PC-3 (cell line): Measurements from ENCODE around the gene MPO. TPM values are rescaled to one million over a fixed set of nuclear protein-coding genes. Genes with fewer than 3 reads are reported as not detected.

ENCODE experiments used
- ATAC-seq: fragments of 200-7000 bp; cut with Tn5 transposase; 2 replicates; pipeline ENCODE4 v1.9.1; 2020; ENCODE audit warnings: mild to moderate bottlenecking, moderate library complexity
- BruUV-seq: library from RNA; stranded (reverse); fragments of 400-500 nt; replicated peaks from 2 replicates; lab custom pipeline; 2021; lab: Mats Ljungman, UMichigan
- CTCF ChIA-PET: fragments of 300-600 bp; sonication (Branson Sonifier 250); formaldehyde crosslinking; loops from one replicate; lab custom pipeline; 2022; ENCODE audit warnings: antibody characterized with exemption; lab: Charles Lee
- POLR2A ChIA-PET: fragments of 300-600 bp; sonication (Branson Sonifier 250); formaldehyde crosslinking; loops from one replicate; lab custom pipeline; 2022; ENCODE audit warnings: antibody characterized with exemption; ENCODE audit not compliant: unreplicated experiment; lab: Charles Lee
- DNase-seq: peaks from one replicate; pipeline ENCODE4 v3.0.0-alpha.2; 2015
- H2AFZ ChIP-seq: fragments of 300-600 bp; sonication (generic); 2 replicates; pipeline ENCODE4 v1.6.0; 2016; ENCODE audit warnings: antibody characterized with exemption, low read length
- H3F3A ChIP-seq: fragments of 300-600 bp; sonication (generic); one replicate; pipeline ENCODE4 v1.6.0; 2017; ENCODE audit warnings: antibody characterized with exemption, low read length, control low read depth, mild to moderate bottlenecking; ENCODE audit not compliant: unreplicated experiment
- H3K27ac ChIP-seq: fragments of 300-600 bp; sonication (generic); 2 replicates; pipeline ENCODE4 v1.5.1; 2016; ENCODE audit warnings: mild to moderate bottlenecking, low read length
- H3K27me3 ChIP-seq: fragments of 300-600 bp; sonication (generic); 2 replicates; pipeline ENCODE4 v1.6.1; 2016; ENCODE audit warnings: low read length, mixed read lengths
- H3K36me3 ChIP-seq: fragments of 300-600 bp; sonication (generic); 2 replicates; pipeline ENCODE4 v1.6.1; 2016; ENCODE audit warnings: low read depth, mixed run types, low read length, mixed read lengths
- H3K4me1 ChIP-seq: fragments of 300-600 bp; sonication (generic); 2 replicates; pipeline ENCODE4 v1.5.1; 2016; ENCODE audit warnings: low read length; ENCODE audit not compliant: insufficient read depth
- H3K4me2 ChIP-seq: fragments of 300-600 bp; sonication (generic); 2 replicates; pipeline ENCODE4 v1.6.0; 2016; ENCODE audit warnings: low read length
- H3K4me3 ChIP-seq: fragments of 300-600 bp; sonication (generic); 2 replicates; pipeline ENCODE4 v1.5.1; 2016; ENCODE audit warnings: mild to moderate bottlenecking, low read length, mixed read lengths
- H3K79me2 ChIP-seq: fragments of 300-600 bp; sonication (generic); 2 replicates; pipeline ENCODE4 v1.6.1; 2017; ENCODE audit warnings: low read length, mixed read lengths
- H3K9ac ChIP-seq: fragments of 300-600 bp; sonication (generic); 2 replicates; pipeline ENCODE4 v1.6.0; 2016; ENCODE audit warnings: mild to moderate bottlenecking, low read length
- H3K9me2 ChIP-seq: fragments of 300-600 bp; sonication (generic); replicated peaks from 2 replicates; pipeline ENCODE4 v1.6.1; 2016; ENCODE audit warnings: mixed run types, low read length, mixed read lengths
- H3K9me3 ChIP-seq: fragments of 300-600 bp; sonication (generic); 2 replicates; pipeline ENCODE4 v1.6.1; 2016; ENCODE audit warnings: low read length, mixed read lengths
- H4K20me1 ChIP-seq: fragments of 300-600 bp; sonication (generic); 2 replicates; pipeline ENCODE4 v1.6.1; 2016; ENCODE audit warnings: low read length, mixed read lengths
- CTCF ChIP-seq: fragments of 300-600 bp; sonication (generic); conservative IDR thresholded peaks from 2 replicates; pipeline ENCODE4 v1.5.1; 2017; ENCODE audit warnings: antibody characterized with exemption, low read depth, mild to moderate bottlenecking, low read length
- EZH2 ChIP-seq: fragments of 300-600 bp; sonication (generic); IDR thresholded peaks from one replicate; pipeline ENCODE4 v1.6.1; 2017; ENCODE audit warnings: antibody characterized with exemption, mild to moderate bottlenecking, low read length; ENCODE audit not compliant: unreplicated experiment
- EZH2phosphoT487 ChIP-seq: fragments of 300-600 bp; sonication (generic); IDR thresholded peaks from 2 replicates; pipeline ENCODE4 v1.6.1; 2018; ENCODE audit warnings: mild to moderate bottlenecking, antibody characterized with exemption, low read length, borderline replicate concordance
- intact Hi-C: fragments of 100-400 bp; cut with micrococcal nuclease; formaldehyde crosslinking; loops from 2 replicates; pipeline ENCODE4 v1.9.0; 2023
- total RNA-seq: library from RNA; depleted of rRNA; stranded (reverse); fragments of >200 nt; gene quantifications from 2 replicates; pipeline ENCODE4 v1.2.3, GENCODE V29; 2014

Gene MPO
- total RNA-seq, 1 experiment from 2014 or later, result not detected

GRCh38 chr17:58270476-58271215 is 10.1 kb downstream of the MPO start:
- H3K9ac ChIP-seq, result no peak overlapping the region
- H3K9me2 ChIP-seq, result no peaks in the 10 kb centered on the region
- no peaks in the 10 kb centered on the region for H3F3A ChIP-seq
- H3K4me1 ChIP-seq, result no peaks in the 10 kb centered on the region
- CTCF ChIA-PET, result no interaction called here
- no peaks in the 10 kb centered on the region for H4K20me1 ChIP-seq
- H3K27ac ChIP-seq, result no peak overlapping the region
- DNase-seq (peak; percentile 31), ATAC-seq (peak; percentile 68)
- intact Hi-C loops, result no loop called here
- no peak overlapping the region for H2AFZ ChIP-seq
- POLR2A ChIA-PET, result no interaction called here
- H3K9me3 ChIP-seq, result no peaks in the 10 kb centered on the region
- no peak overlapping the region for H3K4me2 ChIP-seq
- no peaks in the 10 kb centered on the region for H3K79me2 ChIP-seq
- H3K27me3 ChIP-seq, result peaks cover 41% of the 10 kb centered on the region
- no TSS peak for BruUV-seq
- no peaks in the 10 kb centered on the region for H3K36me3 ChIP-seq
- H3K4me3 ChIP-seq, result no peak overlapping the region
- no peak for TF ChIP-seq EZH2phosphoT487
- TF ChIP-seq CTCF, result peak; percentile 64

GRCh38 chr17:58269557-58270291 is 11.0 kb downstream of the MPO start:
- Histone ChIP-seq H3K4me1 (no peaks in the 10 kb centered on the region), H3K4me2 (no peak overlapping the region), H3F3A (no peaks in the 10 kb centered on the region), H3K4me3 (no peak overlapping the region), H3K36me3 (no peaks in the 10 kb centered on the region), H2AFZ (no peak overlapping the region), H3K27ac (no peak overlapping the region), H3K9ac (no peak overlapping the region), H3K27me3 (peaks cover 48% of the 10 kb centered on the region), H4K20me1 (no peaks in the 10 kb centered on the region), H3K9me3 (no peaks in the 10 kb centered on the region), H3K9me2 (no peaks in the 10 kb centered on the region), H3K79me2 (no peaks in the 10 kb centered on the region)
- POLR2A ChIA-PET, result no interaction called here
- DNase-seq, result no peak
- no peak for TF ChIP-seq EZH2
- TF ChIP-seq EZH2phosphoT487, result no peak
- TF ChIP-seq CTCF, result no peak
- intact Hi-C loops, result no loop called here
- ATAC-seq, result no peak
- CTCF ChIA-PET, result no interaction called here
- no TSS peak for BruUV-seq
